GM12878 (cell line): ENCODE measurements around the gene ZNF655. TPM values are rescaled to one million over a fixed set of nuclear protein-coding genes. Genes with fewer than 3 reads are reported as not detected.

Experiments
- ATAC-seq: fragments of 200-7000 bp; cut with Tn5 transposase; 3 replicates; pipeline ENCODE4 v1.9.1; 2020; ENCODE audit warnings: mild to moderate bottlenecking, moderate library complexity
- BruUV-seq: library from RNA; stranded (reverse); fragments of 400-500 nt; replicated peaks from 2 replicates; lab custom pipeline; 2021; lab: Mats Ljungman, UMichigan
- CTCF ChIA-PET: fragments of 300-600 bp; sonication (Branson Sonifier 250); formaldehyde crosslinking; extraction: SDS; loops from one replicate; lab custom pipeline; 2021; ENCODE audit warnings: inconsistent platforms; lab: Yijun Ruan, JAX
- POLR2A ChIA-PET: fragments of 350-600 bp; formaldehyde crosslinking; extraction: SDS; loops from one replicate; lab custom pipeline; 2021; ENCODE audit warnings: inconsistent platforms; lab: Charles Lee
- RAD21 ChIA-PET: fragments of 300-600 bp; sonication (Branson Sonifier 250); formaldehyde crosslinking; loops from one replicate; lab custom pipeline; 2023; ENCODE audit warnings: antibody characterized with exemption; ENCODE audit not compliant: unreplicated experiment; lab: Charles Lee
- SMC1A ChIA-PET: fragments of 300-600 bp; sonication (Branson Sonifier 250); formaldehyde crosslinking; loops from one replicate; lab custom pipeline; 2023; ENCODE audit not compliant: unreplicated experiment, uncharacterized antibody; lab: Charles Lee
- DNase-seq: peaks from one replicate; pipeline ENCODE4 v3.0.0-alpha.2; 2011; ENCODE audit warnings: low read depth, low spot score
- FAIRE-seq: peaks from 3 replicates; lab custom pipeline; 2011; peaks lifted over from hg19 to GRCh38; lab: Jason Lieb, UNC
- H2AFZ ChIP-seq: 2 replicates; pipeline ENCODE4 v1.6.0; 2011; ENCODE audit warnings: low read depth, low read length, control low read depth; ENCODE audit not compliant: control insufficient read depth
- H3K27ac ChIP-seq: 2 replicates; pipeline ENCODE4 v1.5.1; 2011; ENCODE audit warnings: control low read depth; ENCODE audit not compliant: control insufficient read depth, insufficient read depth
- H3K27me3 ChIP-seq, 2 experiments: replicated peaks in 1 of 2; 2 replicates each; pipeline versions ENCODE4 v1.6.0 to v1.6.1; 2011; ENCODE audit warnings: low read length in 1 of 2; ENCODE audit not compliant: control insufficient read depth in 2 of 2, insufficient read depth in 2 of 2
- H3K36me3 ChIP-seq, 2 experiments: 2 replicates each; pipeline ENCODE4 v1.5.1; 2011; ENCODE audit warnings: low read length in 1 of 2; ENCODE audit not compliant: control insufficient read depth in 2 of 2, insufficient read depth in 2 of 2
- H3K4me1 ChIP-seq: 2 replicates; pipeline ENCODE4 v1.6.1; 2011; ENCODE audit warnings: mild to moderate bottlenecking, low read length, moderate library complexity, mixed read lengths; ENCODE audit not compliant: control insufficient read depth, insufficient read depth
- H3K4me2 ChIP-seq: 2 replicates; pipeline ENCODE4 v1.6.0; 2011; ENCODE audit warnings: control low read depth; ENCODE audit not compliant: control insufficient read depth, insufficient read depth
- H3K4me3 ChIP-seq: fragments of 200-600 bp; sonication (generic); 2 replicates; pipeline ENCODE4 v1.5.1; 2016
- H3K79me2 ChIP-seq: 2 replicates; pipeline ENCODE4 v1.6.0; 2011; ENCODE audit warnings: low read length; ENCODE audit not compliant: control insufficient read depth, insufficient read depth
- H3K9ac ChIP-seq: 2 replicates; pipeline ENCODE4 v1.8.0; 2011; ENCODE audit warnings: low read length, control low read depth, mixed read lengths; ENCODE audit not compliant: control insufficient read depth, insufficient read depth
- H3K9me3 ChIP-seq: replicated peaks from 3 replicates; pipeline ENCODE4 v1.5.1; 2011; ENCODE audit warnings: mild to moderate bottlenecking, low read length; ENCODE audit not compliant: control insufficient read depth, insufficient read depth
- H4K20me1 ChIP-seq: 2 replicates; pipeline ENCODE4 v1.6.0; 2011; ENCODE audit not compliant: control insufficient read depth, insufficient read depth
- BACH1 ChIP-seq: fragments of 450-650 bp; IDR thresholded peaks from 2 replicates; pipeline ENCODE4 v1.6.1; 2017; ENCODE audit warnings: mild to moderate bottlenecking, borderline replicate concordance
- ESRRA ChIP-seq: IDR thresholded peaks from 2 replicates; pipeline ENCODE4 v1.6.1; 2012; ENCODE audit warnings: mild to moderate bottlenecking, low read length, improper control_type of control experiment
- MEF2A ChIP-seq: IDR thresholded peaks from 2 replicates; pipeline ENCODE4 v1.6.1; 2011; ENCODE audit warnings: low read depth, mild to moderate bottlenecking, low read length, moderate library complexity; ENCODE audit not compliant: insufficient read depth
- SUPT20H ChIP-seq: IDR thresholded peaks from 2 replicates; pipeline ENCODE4 v1.6.1; 2011; ENCODE audit warnings: low read depth, mild to moderate bottlenecking, low read length, moderate library complexity, borderline replicate concordance; ENCODE audit not compliant: control insufficient read depth
- TCF12 ChIP-seq: IDR thresholded peaks from 2 replicates; pipeline ENCODE4 v1.6.1; 2011; ENCODE audit warnings: low read depth, mild to moderate bottlenecking, low read length
- WGBS: methylation state at CpG from one replicate; pipeline ENCODE4 v1.1.6; 2016; ENCODE audit warnings: low lambda C conversion rate; ENCODE audit not compliant: insufficient replicate concordance, insufficient coverage; ENCODE audit errors: missing lambda C conversion rate; 5-methylcytosine and 5-hydroxymethylcytosine counted together
- in situ Hi-C: fragments of 300-500 bp; cut with MboI; formaldehyde crosslinking; loops from 9 replicates; pipeline ENCODE4 v1.14.3; 2018; ENCODE audit warnings: mixed read lengths
- intact Hi-C: fragments of 100-400 bp; cut with micrococcal nuclease; formaldehyde crosslinking; loops from one replicate; pipeline ENCODE4 v1.14.2; 2022; ENCODE audit not compliant: unreplicated experiment
- polyA plus RNA-seq, 11 experiments: library from polyadenylated mRNA; depleted of rRNA in 4 of 11; unstranded in 6 of 11; stranded (reverse) in 5 of 11; fragments of >200 nt; fragmentation: Nextera tagmentation in 4 of 11; fragmentation: Illumina TruSeq in 1 of 11; extraction: Ambion mirVana in 4 of 11; extraction: Trizol in 1 of 11; gene quantifications; 1 replicate in 1 of 11; 2 replicates in 10 of 11; pipeline versions ENCODE4 v1.2.1 to v1.2.3, GENCODE V29; 2011 to 2016; ENCODE audit warnings: inconsistent platforms in 2 of 11, missing spikeins in 2 of 11, low read depth in 1 of 11
- total RNA-seq, 4 experiments: library from RNA; depleted of rRNA in 3 of 4; stranded (reverse); fragments of >200 nt in 3 of 4; fragmentation: Illumina TruSeq in 1 of 4; extraction: Trizol in 1 of 4; gene quantifications; 2 replicates each; pipeline versions ENCODE4 v1.2.1 to v1.2.3, GENCODE V29; 2013 to 2021

Gene ZNF655
- total and polyA plus RNA-seq, 10 of the 15 experiments (the other 5 are each of a cell fraction or from before 2014, with no cell fraction given), result 14.5 to 107 (median 52.8) TPM

- TF ChIP-seq MEF2A (no peak), ESRRA (no peak), TCF12 (no peak), SUPT20H (no peak)
These were observed 44.4 kb upstream of the ZNF655 start (continued) for GRCh38 chr7:99514050-99514449.

- no peak for FAIRE-seq
- WGBS, result 97% methylated on average over 3 of the region's 3 CpGs
- POLR2A ChIA-PET, result interaction anchor here (1.0 kb wide), 1 partner anchor 37 kb away, joined by 3 read pairs; the partner anchor contains the start of gene ZNF655
- Histone ChIP-seq H3K79me2 (no peaks in the 10 kb centered on the region), H3K9me3 (no peaks in the 10 kb centered on the region; the same call in 2 of the 3 replicates), H4K20me1 (no peaks in the 10 kb centered on the region), H3K4me3 (no peak overlapping the region), H3K27ac (no peak overlapping the region), H3K4me2 (no peak overlapping the region), H3K4me1 (no peaks in the 10 kb centered on the region), H3K9ac (no peak overlapping the region), H3K27me3 (no peaks in the 10 kb centered on the region), H2AFZ (no peak overlapping the region), H3K36me3 (peaks cover 13 to 16% of the 10 kb centered on the region in 2 experiments; a peak in 3 of 4 replicates)
- no peak for TF ChIP-seq BACH1
- SMC1A ChIA-PET, result interaction anchor here (0.7 kb wide), 2 partner anchors 38 to 113 kb away, joined by 3 read pairs; partner anchors contain the start of genes BUD31 and PDAP1
- CTCF ChIA-PET, result no interaction called here
- no peak for DNase-seq
- RAD21 ChIA-PET, result no interaction called here
- ATAC-seq, result no peak
- in situ Hi-C loops, result no loop called here
- intact Hi-C loops, result no loop called here
- BruUV-seq, result no TSS peak
These were observed 37.0 kb upstream of the ZNF655 start for GRCh38 chr7:99521399-99521798.
